Activated CD4-positive, alpha-beta memory T cell treated with anti-CD3 and anti-CD28 coated beads for 36 hours (primary cell): ENCODE results near the gene DLGAP1. TPM values are rescaled to one million over a fixed set of nuclear protein-coding genes. Genes with fewer than 3 reads are reported as not detected.

ENCODE experiments used
- CTCF ChIA-PET: fragments of 350-600 bp; sonication (Branson Sonifier 250); formaldehyde crosslinking; loops from one replicate; lab custom pipeline; 2021; ENCODE audit warnings: antibody characterized with exemption, inconsistent platforms; lab: Charles Lee
- POLR2A ChIA-PET: fragments of 350-600 bp; sonication (Branson Sonifier 250); formaldehyde crosslinking; loops from one replicate; lab custom pipeline; 2021; ENCODE audit warnings: antibody characterized with exemption; lab: Charles Lee
- DNase-seq: peaks from one replicate; pipeline ENCODE4 v3.0.0-alpha.2; 2020
- H3K27ac Mint-ChIP-seq: one replicate; pipeline ENCODE4 v1.8.0; 2021; ENCODE audit warnings: mixed read lengths
- H3K27me3 Mint-ChIP-seq: one replicate; pipeline ENCODE4 v1.8.0; 2021; ENCODE audit warnings: mixed read lengths
- H3K36me3 Mint-ChIP-seq: one replicate; pipeline ENCODE4 v1.8.0; 2021; ENCODE audit warnings: mixed read lengths
- H3K4me1 Mint-ChIP-seq: one replicate; pipeline ENCODE4 v1.8.0; 2021; ENCODE audit warnings: low read depth, mixed read lengths
- H3K4me3 Mint-ChIP-seq: one replicate; pipeline ENCODE4 v1.8.0; 2021; ENCODE audit warnings: mild to moderate bottlenecking, mixed read lengths
- H3K9me3 Mint-ChIP-seq: one replicate; pipeline ENCODE4 v1.8.0; 2021; ENCODE audit warnings: mixed read lengths
- intact Hi-C: fragments of 100-400 bp; cut with micrococcal nuclease; formaldehyde crosslinking; loops from one replicate; pipeline ENCODE4 v1.15.1; 2023
- total RNA-seq, 2 experiments: library from RNA; stranded (reverse); gene quantifications; one replicate each; pipeline ENCODE4 v1.2.3, GENCODE V29; 2021

Gene DLGAP1
- total RNA-seq, 2 experiments from 2014 or later = 0.45 to 1.0 TPM

- CTCF ChIA-PET = interaction anchor here (0.6 to 2.7 kb wide), 10 partner anchors 15 to 229 kb away, joined by 3 to 14 read pairs (median 5); no protein-coding TSS in a partner anchor
- Mint-ChIP-seq H3K9me3 (peaks cover 5% of the 10 kb centered on the region), H3K27me3 (no peaks in the 10 kb centered on the region), H3K27ac (no peak overlapping the region), H3K4me1 (peaks cover 17% of the 10 kb centered on the region), H3K36me3 (no peaks in the 10 kb centered on the region), H3K4me3 (no peak overlapping the region)
- intact Hi-C loops = loop anchor here (2.0 to 5.0 kb wide), 4 partner anchors 14 to 78 kb away; no protein-coding TSS in a partner anchor
- no peak for DNase-seq
- POLR2A ChIA-PET = interaction anchor here (0.5 to 2.0 kb wide), 7 partner anchors 11 to 118 kb away, joined by 3 to 8 read pairs (median 3); no protein-coding TSS in a partner anchor
Measured at GRCh38 chr18:3526421-3527354, 928.4 kb downstream of the DLGAP1 start.

- peak overlapping the region; percentile 11 for H3K4me3 Mint-ChIP-seq
Measured at GRCh38 chr18:3525870-3526420, 929.2 kb downstream of the DLGAP1 start.

GRCh38 chr18:3524706-3525105 lies 930.4 kb downstream of the DLGAP1 start:
- peaks cover 5% of the 10 kb centered on the region for H3K9me3 Mint-ChIP-seq
- CTCF ChIA-PET = interaction anchor here (2.0 to 2.7 kb wide), 2 partner anchors 61 to 70 kb away, joined by 10 to 14 read pairs; no protein-coding TSS in a partner anchor
- no peak for DNase-seq
- H3K4me1 Mint-ChIP-seq = peaks cover 17% of the 10 kb centered on the region
- H3K36me3 Mint-ChIP-seq = no peaks in the 10 kb centered on the region
- POLR2A ChIA-PET = no interaction called here
- H3K27me3 Mint-ChIP-seq = no peaks in the 10 kb centered on the region
- no peak overlapping the region for H3K27ac Mint-ChIP-seq
- H3K4me3 Mint-ChIP-seq = no peak overlapping the region
- intact Hi-C loops = loop anchor here (5.0 kb wide), 2 partner anchors 37 to 52 kb away; no protein-coding TSS in a partner anchor

More at GRCh38 chr18:3525870-3526420, 929.2 kb downstream of the DLGAP1 start:
- no peaks in the 10 kb centered on the region for H3K36me3 Mint-ChIP-seq
- H3K27me3 Mint-ChIP-seq = no peaks in the 10 kb centered on the region
- H3K9me3 Mint-ChIP-seq = peaks cover 5% of the 10 kb centered on the region
- peak; percentile 71 for DNase-seq
- peaks cover 17% of the 10 kb centered on the region for H3K4me1 Mint-ChIP-seq
- ChIA-PET POLR2A (interaction anchor here (0.6 to 2.0 kb wide), 6 partner anchors 10 to 117 kb away, joined by 3 to 8 read pairs (median 4); no protein-coding TSS in a partner anchor), CTCF (interaction anchor here (0.6 to 2.7 kb wide), 9 partner anchors 16 to 229 kb away, joined by 3 to 14 read pairs (median 5); no protein-coding TSS in a partner anchor)
- peak overlapping the region; percentile 8 for H3K27ac Mint-ChIP-seq
- intact Hi-C loops = loop anchor here (2.0 to 5.0 kb wide), 4 partner anchors 15 to 77 kb away; no protein-coding TSS in a partner anchor

- DNase-seq = no peak
- ChIA-PET POLR2A (no interaction called here), CTCF (no interaction called here)
- H3K36me3 Mint-ChIP-seq = no peaks in the 10 kb centered on the region
- intact Hi-C loops = no loop called here
- peaks cover 4% of the 10 kb centered on the region for H3K27me3 Mint-ChIP-seq
- no peak overlapping the region for H3K4me3 Mint-ChIP-seq
- H3K4me1 Mint-ChIP-seq = peaks cover 1% of the 10 kb centered on the region
- H3K27ac Mint-ChIP-seq = no peak overlapping the region
- H3K9me3 Mint-ChIP-seq = peaks cover 5% of the 10 kb centered on the region
Measured at GRCh38 chr18:3520230-3521085, 934.6 kb downstream of the DLGAP1 start.

- peaks cover 24% of the 10 kb centered on the region for H3K4me1 Mint-ChIP-seq
- ChIA-PET CTCF (interaction anchor here (1.1 kb wide), 1 partner anchor 151 kb away, joined by 3 read pairs; no protein-coding TSS in a partner anchor), POLR2A (no interaction called here)
- intact Hi-C loops = no loop called here
- H3K27me3 Mint-ChIP-seq = peaks cover 4% of the 10 kb centered on the region
- DNase-seq = no peak
- no peak overlapping the region for H3K4me3 Mint-ChIP-seq
- H3K9me3 Mint-ChIP-seq = peaks cover 3% of the 10 kb centered on the region
- H3K36me3 Mint-ChIP-seq = no peaks in the 10 kb centered on the region
- no peak overlapping the region for H3K27ac Mint-ChIP-seq
Measured at GRCh38 chr18:3514312-3515216, 940.5 kb downstream of the DLGAP1 start.

GRCh38 chr18:3513481-3513880 lies 941.6 kb downstream of the DLGAP1 start:
- DNase-seq = no peak
- Mint-ChIP-seq H3K9me3 (peaks cover 3% of the 10 kb centered on the region), H3K4me3 (no peak overlapping the region), H3K36me3 (no peaks in the 10 kb centered on the region), H3K27ac (no peak overlapping the region), H3K27me3 (peaks cover 4% of the 10 kb centered on the region), H3K4me1 (peaks cover 24% of the 10 kb centered on the region)
- intact Hi-C loops = no loop called here
- POLR2A ChIA-PET = no interaction called here
- CTCF ChIA-PET = interaction anchor here (1.1 kb wide), 1 partner anchor 72 kb away, joined by 4 read pairs; no protein-coding TSS in a partner anchor

GRCh38 chr18:3511980-3512379 lies 943.1 kb downstream of the DLGAP1 start:
- DNase-seq = peak; percentile 12
- intact Hi-C loops = no loop called here
- Mint-ChIP-seq H3K4me3 (no peak overlapping the region), H3K27me3 (no peaks in the 10 kb centered on the region), H3K27ac (no peak overlapping the region), H3K4me1 (peaks cover 24% of the 10 kb centered on the region), H3K36me3 (no peaks in the 10 kb centered on the region), H3K9me3 (peaks cover 3% of the 10 kb centered on the region)
- ChIA-PET POLR2A (no interaction called here), CTCF (interaction anchor here (0.6 kb wide), 1 partner anchor 262 kb away, joined by 3 read pairs; no protein-coding TSS in a partner anchor)

GRCh38 chr18:3510896-3511295 lies 944.2 kb downstream of the DLGAP1 start:
- Mint-ChIP-seq H3K27me3 (no peaks in the 10 kb centered on the region), H3K27ac (no peak overlapping the region), H3K9me3 (peaks cover 3% of the 10 kb centered on the region), H3K36me3 (no peaks in the 10 kb centered on the region), H3K4me3 (no peak overlapping the region), H3K4me1 (peaks cover 24% of the 10 kb centered on the region)
- CTCF ChIA-PET = interaction anchor here (0.8 to 1.2 kb wide), 2 partner anchors 29 to 260 kb away, joined by 3 read pairs; no protein-coding TSS in a partner anchor
- POLR2A ChIA-PET = no interaction called here
- intact Hi-C loops = no loop called here
- DNase-seq = no peak

- no peaks in the 10 kb centered on the region for H3K36me3 Mint-ChIP-seq
- intact Hi-C loops = no loop called here
- H3K4me1 Mint-ChIP-seq = peaks cover 24% of the 10 kb centered on the region
- no peaks in the 10 kb centered on the region for H3K27me3 Mint-ChIP-seq
- DNase-seq = no peak
- H3K4me3 Mint-ChIP-seq = no peak overlapping the region
- ChIA-PET POLR2A (no interaction called here), CTCF (interaction anchor here (0.6 to 1.2 kb wide), 3 partner anchors 28 to 261 kb away, joined by 3 read pairs; no protein-coding TSS in a partner anchor)
- H3K9me3 Mint-ChIP-seq = peaks cover 3% of the 10 kb centered on the region
- no peak overlapping the region for H3K27ac Mint-ChIP-seq
Measured at GRCh38 chr18:3510024-3510423, 945.1 kb downstream of the DLGAP1 start.
